Left lung (tissue), 10 donors: ENCODE results near the gene STK36. TPM values are rescaled to one million over a fixed set of nuclear protein-coding genes. Genes with fewer than 3 reads are reported as not detected.

ENCODE experiments used
- ATAC-seq: fragments of 200-7000 bp; cut with Tn5 transposase; one replicate; pipeline ENCODE4 v1.9.1; 2020; ENCODE audit warnings: moderate library complexity
- DNase-seq, 4 donors: peaks; one replicate each; pipeline ENCODE4 v3.0.0-alpha.2; 2013 to 2020
- H3K27ac ChIP-seq, 2 donors: fragments of 200-600 bp; sonication (generic) in 1 of 2; one replicate each; pipeline versions ENCODE4 v1.5.0 to v1.8.0; 2020 to 2021
- H3K27me3 ChIP-seq, 2 donors: fragments of 200-600 bp; sonication (generic) in 1 of 2; one replicate each; pipeline versions ENCODE4 v1.5.0 to v1.8.0; 2020 to 2021
- H3K36me3 ChIP-seq, 2 donors: fragments of 200-600 bp; sonication (generic) in 1 of 2; one replicate each; pipeline versions ENCODE4 v1.5.0 to v1.8.0; 2020 to 2021
- H3K4me1 ChIP-seq, 2 donors: fragments of 200-600 bp; one replicate each; pipeline ENCODE4 v1.8.0; 2021
- H3K4me3 ChIP-seq, 2 donors: fragments of 200-600 bp; sonication (generic) in 1 of 2; one replicate each; pipeline versions ENCODE4 v1.5.0 to v1.8.0; 2020 to 2021; ENCODE audit warnings: mild to moderate bottlenecking in 1 of 2
- H3K9me3 ChIP-seq, 2 donors: fragments of 200-600 bp; sonication (generic) in 1 of 2; one replicate each; pipeline versions ENCODE4 v1.5.0 to v1.8.0; 2020 to 2021
- CTCF ChIP-seq, 2 donors: fragments of 200-600 bp; sonication (generic) in 1 of 2; IDR thresholded peaks; one replicate each; pipeline versions ENCODE4 v1.5.0 to v1.8.0; 2021; ENCODE audit warnings: antibody characterized with exemption in 2 of 2
- intact Hi-C, 2 donors: fragments of 100-400 bp; cut with DNase I; formaldehyde crosslinking; loops; one replicate each; pipeline versions ENCODE4 v1.11.2 to v1.14.2; 2022
- polyA plus RNA-seq, 6 donors: library from polyadenylated mRNA; unstranded; fragments of 120-200 nt; gene quantifications; one replicate each; pipeline ENCODE4 v1.2.1, GENCODE V29; 2013; ENCODE audit not compliant: insufficient read length in 6 of 6
- total RNA-seq, 2 donors: library from RNA; stranded (reverse); fragmentation: NEBNext Ultra II Directional; extraction: Animal tissue kit (Norgen Biotek cat#: 25700); gene quantifications; one replicate each; pipeline ENCODE4 v1.2.1, GENCODE V29; 2021
- donor health status: DM: no; HTN: yes; CAD: no.
- donor health status: DM: no; HTN: no; CAD: no.

The STK36 gene
- total and polyA plus RNA-seq, 8 donors = 40.1 to 112 (median 94.9) TPM

- Histone ChIP-seq H3K27me3 (no peaks in the 10 kb centered on the region), H3K9me3 (peaks cover 0 to 30% of the 10 kb centered on the region in 2 donors), H3K4me1 (peaks cover 0 to 23% of the 10 kb centered on the region in 2 donors), H3K4me3 (no peak overlapping the region), H3K27ac (peak overlapping the region in 1 of 2 donors; percentile 28), H3K36me3 (peaks cover 0 to 6% of the 10 kb centered on the region in 2 donors)
- no peak for TF ChIP-seq CTCF (IDR thresholded peaks at IDR 0.05)
- intact Hi-C loops = no loop called here
- ATAC-seq (no peak), DNase-seq (no peak)
Observed at GRCh38 chr2:218722876-218723785, 51.2 kb downstream of the STK36 start.

GRCh38 chr2:218726004-218726574, 54.2 kb downstream of the STK36 start:
- intact Hi-C loops = no loop called here
- Histone ChIP-seq H3K36me3 (peaks cover 0 to 6% of the 10 kb centered on the region in 2 donors), H3K27ac (no peak overlapping the region), H3K4me3 (no peak overlapping the region), H3K9me3 (peaks cover 0 to 30% of the 10 kb centered on the region in 2 donors), H3K4me1 (peaks cover 0 to 42% of the 10 kb centered on the region in 2 donors), H3K27me3 (no peaks in the 10 kb centered on the region)
- DNase-seq (no peak), ATAC-seq (no peak)
- TF ChIP-seq CTCF (IDR thresholded peaks at IDR 0.05) = no peak

- H3K36me3 ChIP-seq = peaks cover 0 to 6% of the 10 kb centered on the region in 2 donors
- TF ChIP-seq CTCF (IDR thresholded peaks at IDR 0.05) = peak; percentile 14 to 37
- H3K9me3 ChIP-seq = peaks cover 0 to 30% of the 10 kb centered on the region in 2 donors
- ATAC-seq (peak; percentile 22), DNase-seq (no peak)
- H3K4me3 ChIP-seq = no peak overlapping the region
- peaks cover 13 to 49% of the 10 kb centered on the region in 2 donors for H3K4me1 ChIP-seq
- no peaks in the 10 kb centered on the region for H3K27me3 ChIP-seq
- H3K27ac ChIP-seq = no peak overlapping the region
- intact Hi-C loops = no loop called here
Observed at GRCh38 chr2:218727502-218728165, 55.7 kb downstream of the STK36 start.

GRCh38 chr2:218729640-218730039, 57.8 kb downstream of the STK36 start:
- H3K4me3 ChIP-seq = no peak overlapping the region
- TF ChIP-seq CTCF (IDR thresholded peaks at IDR 0.05) = no peak
- H3K27me3 ChIP-seq = no peaks in the 10 kb centered on the region
- DNase-seq (no peak), ATAC-seq (no peak)
- intact Hi-C loops = no loop called here
- peaks cover 0 to 5% of the 10 kb centered on the region in 2 donors for H3K36me3 ChIP-seq
- peaks cover 18 to 57% of the 10 kb centered on the region in 2 donors for H3K4me1 ChIP-seq
- no peak overlapping the region for H3K27ac ChIP-seq
- peaks cover 0 to 30% of the 10 kb centered on the region in 2 donors for H3K9me3 ChIP-seq
